GM23338 (cell line): ENCODE data around the gene EHD4.

Experiments
- CREB1 ChIP-seq: fragments of 250-450 bp; sonication (Bioruptor Pico); IDR thresholded peaks from 2 replicates; pipeline ENCODE4 v1.5.0; 2020; ENCODE audit warnings: low read depth, mild to moderate bottlenecking, moderate library complexity
- EZH2 ChIP-seq: fragments of 200-600 bp; sonication (generic); IDR thresholded peaks from one replicate; pipeline ENCODE4 v1.8.0; 2017; ENCODE audit warnings: antibody characterized with exemption, mild to moderate bottlenecking, low read depth; ENCODE audit not compliant: unreplicated experiment
- EZH2phosphoT487 ChIP-seq: fragments of 200-600 bp; sonication (generic); IDR thresholded peaks from one replicate; pipeline ENCODE4 v1.8.1; 2018; ENCODE audit warnings: antibody characterized with exemption; ENCODE audit not compliant: unreplicated experiment
- POLR2AphosphoS5 ChIP-seq: IDR thresholded peaks from 2 replicates; pipeline ENCODE4 v1.6.1; 2016; ENCODE audit warnings: antibody characterized with exemption, low read depth
- TF ChIP-seq, protein P1 (sequence below), 2 experiments: fragments of 200-600 bp in 1 of 2; sonication (generic) in 1 of 2; conservative IDR thresholded peaks; 2 replicates each; pipeline versions ENCODE4 v1.5.1 to v1.6.1; 2016 to 2017; ENCODE audit warnings: antibody characterized with exemption in 2 of 2, low read depth in 2 of 2, mild to moderate bottlenecking in 2 of 2, moderate library complexity in 1 of 2
- TF ChIP-seq, protein P2 (sequence below): IDR thresholded peaks from one replicate; pipeline ENCODE4 v1.6.1; 2018; ENCODE audit warnings: antibody characterized with exemption; ENCODE audit not compliant: unreplicated experiment

DNA sequence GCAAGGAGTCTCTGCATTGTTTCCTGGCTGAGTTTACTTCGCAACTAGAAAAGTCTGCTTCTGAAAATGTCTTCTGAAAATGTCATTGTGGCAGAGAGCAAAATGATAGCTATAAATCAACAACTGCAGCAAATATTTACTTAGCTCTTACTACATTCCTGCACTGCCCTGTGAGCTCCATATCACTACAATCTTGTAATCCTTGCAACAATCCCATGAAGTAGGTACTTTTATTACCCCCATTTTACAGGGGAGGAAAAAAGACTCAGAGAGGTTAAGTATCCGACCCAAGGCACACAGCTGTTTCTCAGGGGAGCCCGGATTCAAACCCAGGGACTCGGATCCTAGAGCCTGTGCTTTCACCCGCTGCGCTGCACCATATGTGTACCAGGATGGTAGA is 44.3 kb downstream of the EHD4 start:
- TF ChIP-seq, protein P1, sequence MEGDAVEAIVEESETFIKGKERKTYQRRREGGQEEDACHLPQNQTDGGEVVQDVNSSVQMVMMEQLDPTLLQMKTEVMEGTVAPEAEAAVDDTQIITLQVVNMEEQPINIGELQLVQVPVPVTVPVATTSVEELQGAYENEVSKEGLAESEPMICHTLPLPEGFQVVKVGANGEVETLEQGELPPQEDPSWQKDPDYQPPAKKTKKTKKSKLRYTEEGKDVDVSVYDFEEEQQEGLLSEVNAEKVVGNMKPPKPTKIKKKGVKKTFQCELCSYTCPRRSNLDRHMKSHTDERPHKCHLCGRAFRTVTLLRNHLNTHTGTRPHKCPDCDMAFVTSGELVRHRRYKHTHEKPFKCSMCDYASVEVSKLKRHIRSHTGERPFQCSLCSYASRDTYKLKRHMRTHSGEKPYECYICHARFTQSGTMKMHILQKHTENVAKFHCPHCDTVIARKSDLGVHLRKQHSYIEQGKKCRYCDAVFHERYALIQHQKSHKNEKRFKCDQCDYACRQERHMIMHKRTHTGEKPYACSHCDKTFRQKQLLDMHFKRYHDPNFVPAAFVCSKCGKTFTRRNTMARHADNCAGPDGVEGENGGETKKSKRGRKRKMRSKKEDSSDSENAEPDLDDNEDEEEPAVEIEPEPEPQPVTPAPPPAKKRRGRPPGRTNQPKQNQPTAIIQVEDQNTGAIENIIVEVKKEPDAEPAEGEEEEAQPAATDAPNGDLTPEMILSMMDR (conservative IDR thresholded peaks at IDR 0.05; ENCODE audit: low read depth in 2 of 2): no peak
- no peak for TF ChIP-seq CREB1 (CRISPR knock-in tag)
- no peak for TF ChIP-seq POLR2AphosphoS5
- no peak for TF ChIP-seq EZH2
- TF ChIP-seq EZH2phosphoT487: no peak
- TF ChIP-seq, protein P2, sequence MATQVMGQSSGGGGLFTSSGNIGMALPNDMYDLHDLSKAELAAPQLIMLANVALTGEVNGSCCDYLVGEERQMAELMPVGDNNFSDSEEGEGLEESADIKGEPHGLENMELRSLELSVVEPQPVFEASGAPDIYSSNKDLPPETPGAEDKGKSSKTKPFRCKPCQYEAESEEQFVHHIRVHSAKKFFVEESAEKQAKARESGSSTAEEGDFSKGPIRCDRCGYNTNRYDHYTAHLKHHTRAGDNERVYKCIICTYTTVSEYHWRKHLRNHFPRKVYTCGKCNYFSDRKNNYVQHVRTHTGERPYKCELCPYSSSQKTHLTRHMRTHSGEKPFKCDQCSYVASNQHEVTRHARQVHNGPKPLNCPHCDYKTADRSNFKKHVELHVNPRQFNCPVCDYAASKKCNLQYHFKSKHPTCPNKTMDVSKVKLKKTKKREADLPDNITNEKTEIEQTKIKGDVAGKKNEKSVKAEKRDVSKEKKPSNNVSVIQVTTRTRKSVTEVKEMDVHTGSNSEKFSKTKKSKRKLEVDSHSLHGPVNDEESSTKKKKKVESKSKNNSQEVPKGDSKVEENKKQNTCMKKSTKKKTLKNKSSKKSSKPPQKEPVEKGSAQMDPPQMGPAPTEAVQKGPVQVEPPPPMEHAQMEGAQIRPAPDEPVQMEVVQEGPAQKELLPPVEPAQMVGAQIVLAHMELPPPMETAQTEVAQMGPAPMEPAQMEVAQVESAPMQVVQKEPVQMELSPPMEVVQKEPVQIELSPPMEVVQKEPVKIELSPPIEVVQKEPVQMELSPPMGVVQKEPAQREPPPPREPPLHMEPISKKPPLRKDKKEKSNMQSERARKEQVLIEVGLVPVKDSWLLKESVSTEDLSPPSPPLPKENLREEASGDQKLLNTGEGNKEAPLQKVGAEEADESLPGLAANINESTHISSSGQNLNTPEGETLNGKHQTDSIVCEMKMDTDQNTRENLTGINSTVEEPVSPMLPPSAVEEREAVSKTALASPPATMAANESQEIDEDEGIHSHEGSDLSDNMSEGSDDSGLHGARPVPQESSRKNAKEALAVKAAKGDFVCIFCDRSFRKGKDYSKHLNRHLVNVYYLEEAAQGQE: no peak
